Fibroblast of lung (primary cell): Measurements from ENCODE around the gene CFAP61.

ENCODE experiments used
- CTCF ChIP-seq, 2 donors: IDR thresholded peaks in 1 of 2; conservative IDR thresholded peaks in 1 of 2; 1 replicate in 1 of 2; 2 replicates in 1 of 2; pipeline ENCODE4 v1.5.1; 2011 to 2012; ENCODE audit warnings: low read length in 2 of 2, control low read depth in 1 of 2, inconsistent platforms in 1 of 2, low read depth in 1 of 2, mild to moderate bottlenecking in 1 of 2
- EZH2 ChIP-seq: IDR thresholded peaks from 2 replicates; pipeline ENCODE4 v1.5.1; 2012; ENCODE audit warnings: low read length, control low read depth, mild to moderate bottlenecking; ENCODE audit errors: missing control alignments

- no peak for TF ChIP-seq CTCF (conservative IDR thresholded peaks at IDR 0.05 in 1 of 2, IDR thresholded peaks at IDR 0.05 in 1 of 2; ENCODE audit: low read depth in 1 of 2, low read length in 2 of 2)
- no peak for TF ChIP-seq EZH2
Observed at GRCh38 chr20:20005342-20005741, 47.0 kb upstream of the CFAP61 start.
